Measurements from ENCODE around the gene CPT1C.

DNA sequence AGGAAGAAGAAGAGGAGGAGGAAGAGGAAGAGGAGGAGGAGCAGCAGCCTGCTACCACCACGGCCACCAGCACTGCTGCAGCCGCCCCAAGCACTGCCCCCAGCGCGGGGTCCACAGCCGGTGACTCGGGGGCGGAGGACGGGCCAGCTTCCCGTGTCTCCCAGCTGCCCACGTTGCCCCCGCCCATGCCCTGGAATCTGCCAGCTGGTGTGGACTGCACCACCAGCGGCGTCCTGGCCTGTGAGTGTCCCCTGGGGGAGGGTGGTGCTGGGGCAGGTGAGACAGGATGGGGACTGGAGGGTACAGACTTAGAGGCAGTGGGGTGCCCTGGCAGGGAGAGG, 37.5 kb upstream of the CPT1C start:
- TF ChIP-seq, protein P1, sequence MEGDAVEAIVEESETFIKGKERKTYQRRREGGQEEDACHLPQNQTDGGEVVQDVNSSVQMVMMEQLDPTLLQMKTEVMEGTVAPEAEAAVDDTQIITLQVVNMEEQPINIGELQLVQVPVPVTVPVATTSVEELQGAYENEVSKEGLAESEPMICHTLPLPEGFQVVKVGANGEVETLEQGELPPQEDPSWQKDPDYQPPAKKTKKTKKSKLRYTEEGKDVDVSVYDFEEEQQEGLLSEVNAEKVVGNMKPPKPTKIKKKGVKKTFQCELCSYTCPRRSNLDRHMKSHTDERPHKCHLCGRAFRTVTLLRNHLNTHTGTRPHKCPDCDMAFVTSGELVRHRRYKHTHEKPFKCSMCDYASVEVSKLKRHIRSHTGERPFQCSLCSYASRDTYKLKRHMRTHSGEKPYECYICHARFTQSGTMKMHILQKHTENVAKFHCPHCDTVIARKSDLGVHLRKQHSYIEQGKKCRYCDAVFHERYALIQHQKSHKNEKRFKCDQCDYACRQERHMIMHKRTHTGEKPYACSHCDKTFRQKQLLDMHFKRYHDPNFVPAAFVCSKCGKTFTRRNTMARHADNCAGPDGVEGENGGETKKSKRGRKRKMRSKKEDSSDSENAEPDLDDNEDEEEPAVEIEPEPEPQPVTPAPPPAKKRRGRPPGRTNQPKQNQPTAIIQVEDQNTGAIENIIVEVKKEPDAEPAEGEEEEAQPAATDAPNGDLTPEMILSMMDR (IDR thresholded peaks at IDR 0.05): no peak
- TF ChIP-seq EZH2 (IDR thresholded peaks at IDR 0.05; ENCODE audit: borderline replicate concordance, insufficient read depth, low read depth, low read length, poor library complexity, severe bottlenecking): no peak
